ENCODE results near the gene TSR1.

TSR1 gene

GRCh38 chr17:2336215-2336851, at the start of gene TSR1:
Gene TSR1, minus strand, starts transcription at chr17:2336457. Its CDS starts 30 bp downstream, at chr17:2336427.
- DNase-seq, result peak; percentile 94

- no peak for DNase-seq
Measured at GRCh38 chr17:2385240-2386210, 49.3 kb upstream of the TSR1 start.

GRCh38 chr17:2384439-2385127, 48.3 kb upstream of the TSR1 start:
- no peak for DNase-seq

GRCh38 chr17:2383628-2384167, 47.4 kb upstream of the TSR1 start:
- DNase-seq, result no peak

GRCh38 chr17:2380950-2381649, 44.8 kb upstream of the TSR1 start:
- no peak for DNase-seq

GRCh38 chr17:2380226-2380922, 44.1 kb upstream of the TSR1 start:
- no peak for DNase-seq

- no peak for DNase-seq
Measured at GRCh38 chr17:2379489-2380225, 43.4 kb upstream of the TSR1 start.

GRCh38 chr17:2378905-2379304, 42.6 kb upstream of the TSR1 start:
- DNase-seq, result no peak

- no peak for DNase-seq
Measured at GRCh38 chr17:2377659-2378058, 41.4 kb upstream of the TSR1 start.

GRCh38 chr17:2376107-2376506, 39.9 kb upstream of the TSR1 start:
- DNase-seq, result no peak

- DNase-seq, result no peak
Measured at GRCh38 chr17:2375406-2375805, 39.1 kb upstream of the TSR1 start.

- no peak for DNase-seq
Measured at GRCh38 chr17:2374549-2375285, 38.5 kb upstream of the TSR1 start.

- no peak for DNase-seq
Measured at GRCh38 chr17:2373179-2373578, 36.9 kb upstream of the TSR1 start.

- DNase-seq, result no peak
Measured at GRCh38 chr17:2372681-2373080, 36.4 kb upstream of the TSR1 start.

- no peak for DNase-seq
Measured at GRCh38 chr17:2372180-2372579, 35.9 kb upstream of the TSR1 start.

- DNase-seq, result no peak
Measured at GRCh38 chr17:2371183-2372130, 35.2 kb upstream of the TSR1 start.

GRCh38 chr17:2370211-2370589, 33.9 kb upstream of the TSR1 start:
- DNase-seq, result no peak

GRCh38 chr17:2369551-2370210, 33.4 kb upstream of the TSR1 start:
- no peak for DNase-seq

GRCh38 chr17:2369039-2369438, 32.8 kb upstream of the TSR1 start:
- no peak for DNase-seq
